Stomach (tissue), 9 donors: Measurements from ENCODE around the gene PRR15L. TPM values are rescaled to one million over a fixed set of nuclear protein-coding genes. Genes with fewer than 3 reads are reported as not detected.

Experiments used
- DNase-seq, 2 donors: peaks; one replicate each; pipeline versions ENCODE4 v3.0.0 to v3.0.0-alpha.2; 2013 to 2019
- H3K27ac ChIP-seq, 5 donors: fragments of 200-600 bp in 4 of 5; sonication (generic) in 4 of 5; one replicate each; pipeline ENCODE4 v1.5.1; 2013 to 2019; ENCODE audit warnings: mild to moderate bottlenecking in 1 of 5, moderate library complexity in 1 of 5
- H3K27me3 ChIP-seq, 3 donors: fragments of 200-600 bp; sonication (generic); one replicate each; pipeline ENCODE4 v1.5.1; 2017 to 2019; ENCODE audit warnings: mixed run types in 1 of 3
- H3K36me3 ChIP-seq, 4 donors: fragments of 200-600 bp; sonication (generic); 1 replicate in 3 of 4; 2 replicates in 1 of 4; pipeline ENCODE4 v1.5.1; 2016 to 2019
- H3K4me1 ChIP-seq, 4 donors: fragments of 200-600 bp; sonication (generic); one replicate each; pipeline ENCODE4 v1.5.1; 2016 to 2019
- H3K4me3 ChIP-seq, 4 donors: fragments of 200-600 bp; sonication (generic) in 3 of 4; one replicate each; pipeline ENCODE4 v1.5.1; 2016 to 2019; ENCODE audit warnings: mild to moderate bottlenecking in 1 of 4
- H3K9me3 ChIP-seq, 4 donors: fragments of 200-600 bp; sonication (generic); one replicate each; pipeline ENCODE4 v1.5.1; 2016 to 2019
- EP300 ChIP-seq: sonication (generic); formaldehyde crosslinking; IDR thresholded peaks from one replicate; pipeline ENCODE4 v1.6.1; 2017; ENCODE audit warnings: antibody characterized with exemption
- POLR2A ChIP-seq, 4 donors: fragments of 450-650 bp; IDR thresholded peaks; one replicate each; pipeline ENCODE4 v1.6.1; 2016; ENCODE audit warnings: antibody characterized with exemption in 4 of 4, control low read depth in 2 of 4, mild to moderate bottlenecking in 1 of 4, moderate library complexity in 1 of 4
- POLR2AphosphoS5 ChIP-seq, 3 donors: sonication (generic); formaldehyde crosslinking; IDR thresholded peaks; one replicate each; pipeline ENCODE4 v1.6.1; 2016; ENCODE audit warnings: antibody characterized with exemption in 3 of 3
- WGBS, 5 donors: extraction: QIAGEN DNeasy Blood & Tissue Kit in 3 of 5; methylation state at CpG; one replicate each; pipeline versions ENCODE4 v1.1.5 to v1.1.7; 2013 to 2018; 5-methylcytosine and 5-hydroxymethylcytosine counted together
- intact Hi-C: fragments of 100-400 bp; cut with DNase I; formaldehyde crosslinking; loops from one replicate; pipeline ENCODE4 v1.15.1; 2023; ENCODE audit warnings: low total_unique reads
- polyA plus RNA-seq, 3 donors: library from polyadenylated mRNA; stranded (reverse); fragments of 200-250 nt; gene quantifications; one replicate each; pipeline ENCODE4 v1.2.3, GENCODE V29; 2013
- total RNA-seq, 5 donors: library from RNA; depleted of rRNA; stranded (reverse); fragments of >200 nt; gene quantifications; one replicate each; pipeline versions ENCODE4 v1.1.0 to v1.2.3, GENCODE V29; 2014 to 2016
- TF ChIP-seq, protein P1 (sequence below), 7 experiments: fragments of 450-650 bp in 4 of 7; fragments of 200-600 bp in 3 of 7; sonication (generic) in 3 of 7; IDR thresholded peaks; one replicate each; pipeline ENCODE4 v1.5.1; 2016 to 2019; ENCODE audit warnings: antibody characterized with exemption in 7 of 7, control low read depth in 2 of 7, mild to moderate bottlenecking in 1 of 7
- donor health status: healthy with polysubstance abuse.
- donor health status: Bipolar disorder and iron deficiency.
- donor health status: healthy.

PRR15L gene
- total and polyA plus RNA-seq, 8 donors = 23.9 to 102 (median 74.7) TPM

DNA sequence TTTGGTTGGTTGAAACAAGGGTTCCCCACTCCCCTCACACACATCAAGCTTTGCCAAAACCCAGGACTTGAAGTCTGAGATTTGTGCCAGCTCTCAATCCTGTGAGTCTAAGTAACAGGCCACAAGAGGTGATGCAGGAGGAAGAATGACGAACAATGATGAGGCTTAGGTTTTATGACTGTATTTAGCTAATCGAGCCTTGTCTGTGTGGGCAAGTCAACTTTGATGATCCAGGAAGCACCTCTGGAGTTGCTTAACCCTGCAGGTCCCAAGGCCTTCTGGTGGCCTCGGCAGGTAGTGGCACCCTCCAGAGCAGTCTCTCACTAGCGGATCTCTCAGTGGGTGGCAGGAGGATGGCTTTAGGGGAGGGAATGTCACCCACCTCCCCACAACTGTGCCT lies 41.9 kb upstream of the PRR15L start:
- WGBS, 5 donors = 45 to 57% (median 52%) methylated on average over 4 of the region's 4 CpGs
- H3K9me3 ChIP-seq = no peaks in the 10 kb centered on the region
- peaks cover 0 to 23% (median 11%) of the 10 kb centered on the region in 4 donors for H3K4me1 ChIP-seq
- no peaks in the 10 kb centered on the region for H3K36me3 ChIP-seq
- intact Hi-C loops = no loop called here
- H3K4me3 ChIP-seq = no peak overlapping the region
- DNase-seq = no peak
- H3K27ac ChIP-seq = no peak overlapping the region
- TF ChIP-seq POLR2A (IDR thresholded peaks at IDR 0.05) (no peak), EP300 (no peak), POLR2AphosphoS5 (IDR thresholded peaks at IDR 0.05) (no peak)
- TF ChIP-seq, protein P1, sequence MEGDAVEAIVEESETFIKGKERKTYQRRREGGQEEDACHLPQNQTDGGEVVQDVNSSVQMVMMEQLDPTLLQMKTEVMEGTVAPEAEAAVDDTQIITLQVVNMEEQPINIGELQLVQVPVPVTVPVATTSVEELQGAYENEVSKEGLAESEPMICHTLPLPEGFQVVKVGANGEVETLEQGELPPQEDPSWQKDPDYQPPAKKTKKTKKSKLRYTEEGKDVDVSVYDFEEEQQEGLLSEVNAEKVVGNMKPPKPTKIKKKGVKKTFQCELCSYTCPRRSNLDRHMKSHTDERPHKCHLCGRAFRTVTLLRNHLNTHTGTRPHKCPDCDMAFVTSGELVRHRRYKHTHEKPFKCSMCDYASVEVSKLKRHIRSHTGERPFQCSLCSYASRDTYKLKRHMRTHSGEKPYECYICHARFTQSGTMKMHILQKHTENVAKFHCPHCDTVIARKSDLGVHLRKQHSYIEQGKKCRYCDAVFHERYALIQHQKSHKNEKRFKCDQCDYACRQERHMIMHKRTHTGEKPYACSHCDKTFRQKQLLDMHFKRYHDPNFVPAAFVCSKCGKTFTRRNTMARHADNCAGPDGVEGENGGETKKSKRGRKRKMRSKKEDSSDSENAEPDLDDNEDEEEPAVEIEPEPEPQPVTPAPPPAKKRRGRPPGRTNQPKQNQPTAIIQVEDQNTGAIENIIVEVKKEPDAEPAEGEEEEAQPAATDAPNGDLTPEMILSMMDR (IDR thresholded peaks at IDR 0.05) = no peak
- peaks cover 0 to 15% (median 0%) of the 10 kb centered on the region in 3 donors for H3K27me3 ChIP-seq

DNA sequence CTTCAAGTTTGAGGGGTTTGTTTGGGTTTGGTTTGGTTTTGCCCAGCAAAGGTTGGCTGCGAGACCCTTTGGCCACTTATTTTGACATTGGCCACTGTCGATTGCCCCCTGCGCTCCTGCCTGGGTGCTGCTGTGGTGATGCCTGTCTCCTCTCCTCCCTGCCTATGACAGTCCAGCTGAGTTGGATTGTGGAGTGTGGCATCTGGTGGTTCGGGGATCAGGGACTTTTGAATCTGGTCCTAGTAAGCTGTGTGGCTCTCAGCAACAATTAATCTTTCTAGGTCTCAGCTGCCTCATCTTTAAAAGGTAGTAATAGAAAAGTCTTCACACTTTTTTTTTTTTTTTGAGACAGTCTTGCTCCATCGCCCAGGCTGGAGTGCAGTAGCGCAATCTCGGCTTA lies 40.4 kb upstream of the PRR15L start:
- TF ChIP-seq POLR2A (IDR thresholded peaks at IDR 0.05) (no peak), EP300 (no peak), POLR2AphosphoS5 (IDR thresholded peaks at IDR 0.05) (no peak)
- TF ChIP-seq, protein P1 (IDR thresholded peaks at IDR 0.05) = no peak
- H3K27ac ChIP-seq = no peak overlapping the region
- H3K9me3 ChIP-seq = no peaks in the 10 kb centered on the region
- peaks cover 0 to 16% (median 0%) of the 10 kb centered on the region in 3 donors for H3K27me3 ChIP-seq
- DNase-seq = no peak
- WGBS, 5 donors = 89 to 94% (median 93%) methylated on average over 7 of the region's 7 CpGs
- H3K36me3 ChIP-seq = no peaks in the 10 kb centered on the region
- H3K4me1 ChIP-seq = peaks cover 0 to 17% (median 11%) of the 10 kb centered on the region in 4 donors
- intact Hi-C loops = no loop called here
- no peak overlapping the region for H3K4me3 ChIP-seq

DNA sequence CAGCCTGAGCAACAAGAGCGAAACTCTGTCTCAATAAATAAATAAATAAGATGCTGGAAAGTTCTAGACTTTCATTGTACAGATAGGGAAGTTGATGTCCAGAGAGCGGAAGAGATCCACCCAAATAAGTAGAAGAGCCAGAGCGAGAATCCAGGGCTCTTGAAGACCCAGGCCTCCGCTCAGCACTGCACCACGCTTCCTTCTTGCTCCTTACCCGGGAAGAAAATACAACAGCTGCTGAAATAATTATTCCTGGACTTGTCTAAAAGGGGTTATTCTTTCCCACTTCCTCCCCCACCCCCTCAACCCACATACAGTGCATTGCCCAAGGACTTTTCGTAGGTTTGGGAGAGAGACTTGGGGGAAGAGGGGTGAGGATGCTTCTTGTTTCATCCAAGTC lies 39.9 kb upstream of the PRR15L start:
- Histone ChIP-seq H3K27ac (no peak overlapping the region), H3K27me3 (peaks cover 0 to 16% (median 0%) of the 10 kb centered on the region in 3 donors), H3K4me1 (peaks cover 0 to 13% (median 7%) of the 10 kb centered on the region in 4 donors), H3K4me3 (no peak overlapping the region), H3K9me3 (no peaks in the 10 kb centered on the region), H3K36me3 (no peaks in the 10 kb centered on the region)
- WGBS, 5 donors = 82 to 91% (median 88%) methylated on average over 7 of the region's 7 CpGs
- TF ChIP-seq, protein P1 (IDR thresholded peaks at IDR 0.05) = no peak
- TF ChIP-seq POLR2AphosphoS5 (IDR thresholded peaks at IDR 0.05) = no peak
- no peak for TF ChIP-seq EP300
- no peak for TF ChIP-seq POLR2A (IDR thresholded peaks at IDR 0.05)
- DNase-seq = no peak
- intact Hi-C loops = no loop called here

DNA sequence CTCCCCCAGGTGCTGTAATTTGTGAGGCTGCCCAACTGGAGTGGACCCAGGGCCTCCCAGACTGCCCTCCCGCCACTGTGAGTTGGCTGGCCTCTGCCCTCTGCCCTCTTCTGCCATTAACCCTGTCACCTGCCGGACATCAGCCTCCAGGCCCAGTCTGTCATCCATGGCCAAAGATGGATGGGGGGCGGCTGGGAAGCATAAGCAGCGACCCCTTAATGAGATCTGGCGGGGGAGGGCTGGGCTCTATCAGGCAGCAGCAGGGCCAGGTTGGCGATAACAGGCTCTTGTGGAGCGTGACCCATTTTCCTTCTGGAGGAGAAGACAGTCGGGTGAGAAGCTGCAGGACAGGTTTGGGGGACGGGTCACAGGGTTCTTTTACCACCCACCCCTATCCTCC lies 38.5 kb upstream of the PRR15L start:
- intact Hi-C loops = no loop called here
- H3K4me1 ChIP-seq = no peaks in the 10 kb centered on the region
- no peaks in the 10 kb centered on the region for H3K9me3 ChIP-seq
- WGBS, 5 donors = 54 to 63% (median 63%) methylated on average over 8 to 9 of the region's 9 CpGs
- no peak overlapping the region for H3K27ac ChIP-seq
- peaks cover 0 to 16% (median 0%) of the 10 kb centered on the region in 3 donors for H3K27me3 ChIP-seq
- H3K36me3 ChIP-seq = no peaks in the 10 kb centered on the region
- no peak overlapping the region for H3K4me3 ChIP-seq
- TF ChIP-seq POLR2A (IDR thresholded peaks at IDR 0.05) = no peak
- TF ChIP-seq, protein P1 (IDR thresholded peaks at IDR 0.05) = no peak
- no peak for TF ChIP-seq EP300
- no peak for TF ChIP-seq POLR2AphosphoS5 (IDR thresholded peaks at IDR 0.05)
- DNase-seq = no peak
